Erythroblast (primary cell): ENCODE data around the gene PSMB5.

ENCODE experiments used
- GATA1 ChIP-seq: IDR thresholded peaks from 2 replicates; pipeline ENCODE4 v1.6.1; 2011; ENCODE audit warnings: low read depth, mild to moderate bottlenecking, control low read depth, low read length, moderate library complexity
- POLR2A ChIP-seq: IDR thresholded peaks from 2 replicates; pipeline ENCODE4 v1.6.1; 2011; ENCODE audit warnings: mild to moderate bottlenecking, low read length

- TF ChIP-seq POLR2A (no peak), GATA1 (no peak)
Measured at GRCh38 chr14:23055147-23055550, 20.4 kb upstream of the PSMB5 start.
